NAMALWA (cell line): ENCODE measurements around the gene SLC16A11.

Source experiments
- DNase-seq: peaks from one replicate; pipeline ENCODE4 v3.0.0-alpha.2; 2015; ENCODE audit warnings: low spot score

SLC16A11 gene

DNA sequence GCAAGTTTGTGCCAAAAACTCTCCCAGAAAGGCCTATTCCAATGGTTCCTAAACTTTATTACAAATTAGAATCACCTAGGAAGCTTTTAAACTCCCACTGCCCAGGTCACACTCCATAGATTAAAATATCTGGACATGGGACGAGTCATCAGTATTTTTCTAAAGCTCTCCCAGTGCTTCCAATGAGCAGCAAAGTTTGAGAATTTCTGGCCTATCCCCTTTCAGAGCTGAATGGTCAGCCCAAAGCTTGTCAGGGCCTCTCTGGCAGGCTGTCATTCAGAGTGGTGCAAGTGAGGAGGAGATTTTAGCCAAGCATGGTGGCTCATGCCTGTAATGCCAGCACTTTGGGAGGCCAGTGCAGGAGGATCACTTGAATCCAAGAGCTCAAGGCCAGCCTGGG, 18.6 kb downstream of the SLC16A11 start:
- DNase-seq, result no peak

DNA sequence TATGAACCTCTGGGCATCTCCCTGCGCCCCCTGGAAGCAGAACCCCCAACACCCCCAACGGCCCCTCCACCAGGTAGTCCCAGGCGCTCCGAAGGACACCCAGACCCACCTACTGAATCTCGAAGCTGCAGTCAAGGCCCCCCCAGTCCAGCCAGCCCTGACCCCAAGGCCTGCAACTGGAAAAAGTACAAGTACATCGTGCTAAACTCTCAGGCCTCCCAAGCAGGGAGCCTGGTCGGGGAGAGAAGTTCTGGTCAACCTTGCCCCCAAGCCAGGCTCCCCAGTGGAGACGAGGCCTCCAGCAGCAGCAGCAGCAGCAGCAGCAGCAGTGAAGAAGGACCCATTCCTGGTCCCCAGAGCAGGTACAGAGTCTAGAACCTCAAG, 19.5 kb downstream of the SLC16A11 start:
- DNase-seq, result no peak

DNA sequence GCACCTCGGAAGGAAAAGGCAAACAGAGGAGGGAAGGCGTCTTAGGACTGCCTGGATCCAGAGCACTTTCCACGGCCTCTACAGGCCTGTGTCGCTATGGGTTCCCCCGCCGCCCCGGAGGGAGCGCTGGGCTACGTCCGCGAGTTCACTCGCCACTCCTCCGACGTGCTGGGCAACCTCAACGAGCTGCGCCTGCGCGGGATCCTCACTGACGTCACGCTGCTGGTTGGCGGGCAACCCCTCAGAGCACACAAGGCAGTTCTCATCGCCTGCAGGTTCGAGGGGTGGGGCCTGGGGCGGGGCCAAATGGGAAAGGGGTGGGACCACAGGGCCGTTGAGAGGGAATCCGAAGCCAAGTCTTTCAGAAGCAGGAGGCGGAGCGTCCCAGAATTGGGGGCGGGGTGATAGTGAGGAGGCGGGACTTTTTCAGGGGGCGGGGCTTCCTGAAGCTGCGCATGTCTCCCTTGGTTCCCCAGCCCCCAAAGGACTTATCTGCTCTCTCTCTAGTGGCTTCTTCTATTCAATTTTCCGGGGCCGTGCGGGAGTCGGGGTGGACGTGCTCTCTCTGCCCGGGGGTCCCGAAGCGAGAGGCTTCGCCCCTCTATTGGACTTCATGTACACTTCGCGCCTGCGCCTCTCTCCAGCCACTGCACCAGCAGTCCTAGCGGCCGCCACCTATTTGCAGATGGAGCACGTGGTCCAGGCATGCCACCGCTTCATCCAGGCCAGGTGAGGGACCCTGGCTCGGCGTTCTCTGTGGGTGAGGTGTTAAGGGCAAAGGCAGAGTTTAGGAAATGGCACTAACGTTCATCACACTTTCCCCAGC, 20.1 kb downstream of the SLC16A11 start:
- DNase-seq, result peak; percentile 61

GRCh38 chr17:7022781-7023571, 20.9 kb downstream of the SLC16A11 start, which contains the start of gene BCL6B:
Gene BCL6B (plus strand): TSS chr17:7023050. CDS start chr17:7023672, 622 bp downstream.
- DNase-seq, result no peak

DNA sequence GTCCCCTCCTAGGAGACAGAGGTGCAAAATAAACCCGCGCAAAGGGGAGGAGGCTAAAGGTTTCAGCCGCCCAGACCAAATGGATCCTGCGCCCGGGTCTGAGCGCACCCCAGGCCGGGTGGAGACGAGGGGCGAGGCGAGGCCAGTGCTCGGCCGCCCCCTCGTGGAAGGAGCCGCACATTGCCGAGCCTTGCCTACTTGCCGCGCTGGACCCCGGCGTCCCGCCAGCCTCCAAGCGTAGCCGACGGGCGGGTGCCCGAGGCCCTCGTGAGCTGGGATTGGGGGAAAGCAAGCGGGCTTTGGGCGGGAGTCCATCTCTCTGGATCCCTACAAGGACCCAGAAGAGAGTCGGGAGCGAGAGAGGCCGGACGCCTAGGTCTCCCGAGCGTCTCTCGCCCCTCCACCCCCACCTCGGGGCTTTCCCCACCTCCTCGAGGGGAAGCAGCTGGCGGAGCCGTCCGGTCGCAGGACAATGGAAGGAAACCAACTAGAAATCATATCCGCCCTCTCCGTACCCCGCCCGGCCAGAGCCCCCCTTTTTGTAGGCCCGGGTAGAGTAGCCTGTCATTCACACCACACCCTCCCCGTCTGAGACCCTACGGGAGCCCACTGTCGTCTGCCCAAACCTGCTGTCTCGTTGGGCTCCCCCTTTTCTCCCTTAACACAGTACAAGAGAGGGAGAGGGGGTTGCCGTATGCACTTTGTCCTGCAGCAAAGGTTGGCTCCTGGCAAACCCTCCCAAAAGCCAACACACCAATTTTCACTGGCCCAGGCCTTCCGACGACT, 21.7 kb downstream of the SLC16A11 start:
- DNase-seq, result peak; percentile 73

DNA sequence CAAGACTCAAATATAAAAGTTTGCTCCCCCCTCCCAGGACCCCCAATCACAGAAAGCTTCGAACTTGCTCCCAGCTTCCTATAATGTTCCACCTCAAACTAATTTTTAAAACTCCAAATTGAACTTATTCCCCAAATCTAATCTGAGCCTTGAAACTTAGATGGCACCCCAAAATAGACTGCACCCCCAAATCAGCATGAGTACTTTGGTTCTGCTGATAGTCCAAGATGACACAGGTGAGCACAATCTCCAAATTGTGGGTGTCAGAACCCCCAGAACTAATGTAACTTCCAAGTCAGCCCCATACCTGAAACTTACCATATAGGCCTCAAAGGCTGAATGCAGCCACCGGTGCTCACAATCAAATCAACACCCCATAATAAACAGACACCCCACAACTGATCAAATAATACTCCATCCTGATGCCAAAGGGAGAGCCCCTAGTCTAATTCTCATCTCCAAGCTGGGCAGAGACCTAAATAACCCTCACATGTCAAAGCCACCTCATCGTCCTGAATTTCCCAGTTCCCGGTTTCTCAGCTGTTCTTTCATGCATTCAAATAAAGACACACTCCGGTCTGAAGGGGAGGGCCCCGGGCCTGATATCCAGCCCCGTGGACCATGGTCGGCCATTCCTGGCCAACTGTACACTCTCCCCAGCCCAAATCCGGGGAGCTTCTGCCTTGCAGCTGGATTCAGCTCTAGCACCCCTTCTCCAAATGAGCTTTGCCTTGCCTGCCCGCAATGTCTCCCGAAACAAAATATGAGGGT, 22.8 kb downstream of the SLC16A11 start:
- no peak for DNase-seq

- DNase-seq, result no peak
Observed at GRCh38 chr17:7019839-7020519, 23.9 kb downstream of the SLC16A11 start.

DNA sequence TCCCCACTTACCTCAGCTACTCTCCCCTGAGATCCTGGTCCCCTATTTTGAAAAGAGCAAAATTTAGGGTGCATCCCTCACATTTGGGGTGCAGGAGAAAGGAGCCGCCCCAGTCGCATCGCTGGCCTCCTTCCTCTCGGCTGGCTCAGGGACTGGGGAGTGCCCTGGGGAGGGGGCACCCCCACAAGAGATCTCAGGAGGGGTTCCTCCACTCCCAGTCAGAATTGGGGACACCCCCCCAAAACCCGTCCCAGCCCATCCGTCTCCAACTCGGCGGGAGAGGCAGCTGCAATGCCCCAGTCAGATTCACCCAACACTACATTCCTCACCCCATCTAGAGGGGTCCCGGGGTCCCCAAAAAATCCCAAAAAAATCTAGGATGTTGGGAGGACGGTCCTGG, 24.5 kb downstream of the SLC16A11 start:
- no peak for DNase-seq

DNA sequence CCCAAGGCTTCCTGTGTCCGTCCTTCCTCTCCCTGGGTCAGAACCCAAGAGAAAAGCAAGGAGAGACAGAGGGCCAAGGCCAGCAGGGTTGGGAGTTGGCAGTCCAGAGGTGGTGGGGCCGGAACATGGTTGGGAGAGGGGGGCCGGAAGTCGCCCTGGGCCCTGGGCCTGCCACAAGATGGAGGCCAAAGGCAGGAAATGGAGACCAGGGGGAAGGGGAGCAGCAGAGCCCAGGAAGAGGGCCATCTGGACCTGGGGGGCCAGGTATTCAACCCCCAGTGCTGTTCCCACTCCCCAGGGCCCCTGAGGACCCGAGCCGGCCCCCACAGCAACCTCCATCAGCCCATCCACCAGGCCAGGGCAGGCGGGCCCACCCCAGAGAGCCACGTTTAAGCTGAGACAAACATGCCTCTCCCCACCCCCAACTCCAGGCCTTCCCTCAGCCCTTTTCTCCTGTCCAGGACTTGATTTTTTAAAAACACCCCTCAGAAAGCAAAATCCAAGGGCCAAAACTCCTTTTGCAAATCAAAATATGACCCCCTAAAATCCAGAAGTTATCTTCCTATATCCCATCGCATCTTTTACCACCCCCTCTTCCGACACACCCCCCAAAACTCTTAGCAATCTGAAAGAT, 25.4 kb downstream of the SLC16A11 start:
- no peak for DNase-seq

GRCh38 chr17:7017827-7018200, 26.1 kb downstream of the SLC16A11 start:
- no peak for DNase-seq

GRCh38 chr17:7016886-7017826, 26.7 kb downstream of the SLC16A11 start:
- no peak for DNase-seq

DNA sequence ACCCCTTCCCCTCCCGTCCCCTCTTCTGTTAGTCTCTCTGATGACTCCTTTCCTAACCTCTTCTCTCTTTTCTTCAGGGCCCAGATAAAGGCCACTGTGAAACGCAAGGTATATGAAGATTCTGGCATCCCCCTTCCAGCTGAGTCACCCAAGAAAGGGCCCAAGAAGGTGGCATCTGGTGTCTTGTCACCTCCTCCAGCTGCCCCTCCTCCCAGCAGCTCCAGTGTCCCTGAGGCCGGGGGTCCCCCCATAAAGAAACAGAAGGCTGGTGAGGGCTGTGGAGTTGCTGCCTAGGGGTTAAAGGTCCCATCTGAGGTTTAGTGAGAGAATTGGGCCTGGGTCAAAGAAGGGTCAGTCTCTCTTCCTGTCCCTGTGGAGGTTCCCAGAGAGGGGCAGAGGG, 27.5 kb downstream of the SLC16A11 start:
- DNase-seq, result no peak

- no peak for DNase-seq
Observed at GRCh38 chr17:7014995-7015958, 28.6 kb downstream of the SLC16A11 start.

GRCh38 chr17:7014261-7014994, 29.5 kb downstream of the SLC16A11 start:
- DNase-seq, result peak; percentile 93

- no peak for DNase-seq
Observed at GRCh38 chr17:7011942-7012254, 32.0 kb downstream of the SLC16A11 start.

GRCh38 chr17:7011415-7011814, 32.5 kb downstream of the SLC16A11 start:
- DNase-seq, result no peak

- DNase-seq, result no peak
Observed at GRCh38 chr17:7010523-7010922, 33.4 kb downstream of the SLC16A11 start.

DNA sequence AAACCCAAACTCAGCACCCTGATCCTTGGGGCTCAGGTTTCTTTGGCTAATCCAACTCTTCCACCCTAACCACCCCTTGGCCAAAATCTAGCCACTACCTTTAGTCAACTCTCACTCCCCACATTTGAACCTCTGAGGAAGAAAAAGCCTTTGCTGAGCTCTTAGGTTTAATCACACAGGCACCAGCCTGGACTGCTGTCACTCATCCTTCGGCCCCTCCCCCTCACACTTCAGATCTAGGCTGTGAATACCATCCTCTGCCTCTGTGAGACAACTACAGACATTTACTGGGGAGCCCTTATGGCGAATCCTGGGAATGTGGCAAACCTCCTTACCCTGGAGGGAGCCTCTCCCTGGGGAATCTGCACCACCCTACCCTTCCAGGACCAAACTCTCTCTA, 36.7 kb downstream of the SLC16A11 start:
- DNase-seq, result no peak
